ENCODE results near the gene ZNF407.

ZNF407 gene

GRCh38 chr18:74760436-74760835 lies 162.8 kb downstream of the ZNF407 start:
- in situ Hi-C loops (cut with HindIII; ENCODE audit: low sequenced_read_pairs): no loop called here
- DNase-seq (ENCODE audit: low read depth): no peak
- no peak for TF ChIP-seq CTCF (IDR thresholded peaks at IDR 0.05; ENCODE audit: low read depth, low read length, missing control alignments)
- H3K4me3 ChIP-seq (ENCODE audit: low read depth, low read length): no peak overlapping the region

GRCh38 chr18:74766251-74766650 lies 168.6 kb downstream of the ZNF407 start:
- DNase-seq (ENCODE audit: low read depth): no peak
- in situ Hi-C loops (cut with HindIII; ENCODE audit: low sequenced_read_pairs): no loop called here
- H3K4me3 ChIP-seq (ENCODE audit: low read depth, low read length): no peak overlapping the region
- no peak for TF ChIP-seq CTCF (IDR thresholded peaks at IDR 0.05; ENCODE audit: low read depth, low read length, missing control alignments)

GRCh38 chr18:74768096-74768495 lies 170.4 kb downstream of the ZNF407 start:
- DNase-seq (ENCODE audit: low read depth): no peak
- TF ChIP-seq CTCF (IDR thresholded peaks at IDR 0.05; ENCODE audit: low read depth, low read length, missing control alignments): no peak
- in situ Hi-C loops (cut with HindIII; ENCODE audit: low sequenced_read_pairs): no loop called here
- no peak overlapping the region for H3K4me3 ChIP-seq (ENCODE audit: low read depth, low read length)

- DNase-seq (ENCODE audit: low read depth): no peak
- no peak for TF ChIP-seq CTCF (IDR thresholded peaks at IDR 0.05; ENCODE audit: low read depth, low read length, missing control alignments)
- in situ Hi-C loops (cut with HindIII; ENCODE audit: low sequenced_read_pairs): no loop called here
Observed at GRCh38 chr18:74773171-74773624, 175.5 kb downstream of the ZNF407 start.

GRCh38 chr18:74774486-74774885 lies 176.8 kb downstream of the ZNF407 start:
- DNase-seq (ENCODE audit: low read depth): no peak
- TF ChIP-seq CTCF (IDR thresholded peaks at IDR 0.05; ENCODE audit: low read depth, low read length, missing control alignments): no peak
- in situ Hi-C loops (cut with HindIII; ENCODE audit: low sequenced_read_pairs): no loop called here
- no peak overlapping the region for H3K4me3 ChIP-seq (ENCODE audit: low read depth, low read length)

More at GRCh38 chr18:74773171-74773624, 175.5 kb downstream of the ZNF407 start:
- H3K4me3 ChIP-seq (ENCODE audit: low read depth, low read length): no peak overlapping the region

- no peak for TF ChIP-seq CTCF (IDR thresholded peaks at IDR 0.05; ENCODE audit: low read depth, low read length, missing control alignments)
- DNase-seq (ENCODE audit: low read depth): no peak
- in situ Hi-C loops (cut with HindIII; ENCODE audit: low sequenced_read_pairs): no loop called here
- H3K4me3 ChIP-seq (ENCODE audit: low read depth, low read length): no peak overlapping the region
Observed at GRCh38 chr18:74775239-74775638, 177.6 kb downstream of the ZNF407 start.
